GM12873 (cell line): ENCODE measurements around the gene THRAP3.

Experiments
- CTCF ChIP-seq: IDR thresholded peaks from 2 replicates; pipeline ENCODE4 v1.5.1; 2012; ENCODE audit warnings: low read depth, mild to moderate bottlenecking, moderate library complexity, low read length, control low read depth; ENCODE audit not compliant: insufficient read depth; ENCODE audit errors: missing control alignments

THRAP3 gene

GRCh38 chr1:36306902-36307456 lies 82.7 kb downstream of the THRAP3 start:
- TF ChIP-seq CTCF, result no peak

GRCh38 chr1:36307601-36308330 lies 83.5 kb downstream of the THRAP3 start:
- TF ChIP-seq CTCF, result no peak

DNA sequence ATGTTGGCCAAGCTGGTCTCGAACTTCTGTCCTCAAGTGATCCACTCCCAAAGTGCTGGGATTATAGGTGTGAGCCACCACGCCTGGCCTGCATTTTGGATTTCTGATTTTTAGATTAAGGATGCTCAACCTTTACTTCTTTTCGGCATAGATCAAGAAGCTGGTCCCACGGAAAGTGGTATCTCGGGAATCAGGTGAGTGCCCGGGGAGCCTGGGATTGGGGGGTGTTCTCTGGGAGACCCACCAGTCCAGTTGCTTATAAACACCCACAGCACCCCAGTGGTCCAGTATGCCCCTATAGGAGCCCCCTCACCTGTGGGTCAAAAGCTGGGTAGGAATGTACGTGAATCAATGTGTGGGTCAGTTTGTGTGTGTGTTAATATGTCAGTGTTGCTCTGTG lies 85.2 kb downstream of the THRAP3 start:
- TF ChIP-seq CTCF, result no peak

GRCh38 chr1:36320291-36320761 lies 96.1 kb downstream of the THRAP3 start:
- TF ChIP-seq CTCF, result no peak

- no peak for TF ChIP-seq CTCF
Observed at GRCh38 chr1:36320767-36321118, 96.5 kb downstream of the THRAP3 start.

GRCh38 chr1:36321119-36321951 lies 97.1 kb downstream of the THRAP3 start:
- no peak for TF ChIP-seq CTCF
